D341Med (cell line): Measurements from ENCODE around the gene ENDOD1.
"Not testable (repeated sequence)": the region's sequence is repeated elsewhere in the genome, so short reads cannot be mapped to it uniquely, and the experiment has no call there.

ENCODE experiments used
- DNase-seq: peaks from one replicate; pipeline ENCODE4 v3.0.0; 2012; ENCODE audit warnings: low spot score

The ENDOD1 gene

GRCh38 chr11:95103701-95104100 is 14.1 kb downstream of the ENDOD1 start:
- no peak for DNase-seq

- DNase-seq = no peak
Observed at GRCh38 chr11:95104121-95104830, 14.6 kb downstream of the ENDOD1 start.

- no peak for DNase-seq
Observed at GRCh38 chr11:95104856-95105255, 15.2 kb downstream of the ENDOD1 start.

- no peak for DNase-seq
Observed at GRCh38 chr11:95108159-95108611, 18.5 kb downstream of the ENDOD1 start.

- no peak for DNase-seq
Observed at GRCh38 chr11:95108671-95109551, 19.3 kb downstream of the ENDOD1 start.

GRCh38 chr11:95111471-95111870 is 21.8 kb downstream of the ENDOD1 start:
- DNase-seq = not testable (repeated sequence)

GRCh38 chr11:95111923-95112540 is 22.4 kb downstream of the ENDOD1 start:
- DNase-seq = no peak

- no peak for DNase-seq
Observed at GRCh38 chr11:95115597-95115996, 26.0 kb downstream of the ENDOD1 start.

GRCh38 chr11:95119361-95120060 is 29.9 kb downstream of the ENDOD1 start:
- DNase-seq = no peak

GRCh38 chr11:95121698-95122097 is 32.1 kb downstream of the ENDOD1 start:
- peak; percentile 33 for DNase-seq

GRCh38 chr11:95123556-95123955 is 33.9 kb downstream of the ENDOD1 start:
- DNase-seq = no peak

- no peak for DNase-seq
Observed at GRCh38 chr11:95128602-95129001, 39.0 kb downstream of the ENDOD1 start.

GRCh38 chr11:95132956-95133355 is 43.3 kb downstream of the ENDOD1 start:
- no peak for DNase-seq

GRCh38 chr11:95134491-95134890 is 44.8 kb downstream of the ENDOD1 start:
- no peak for DNase-seq

- no peak for DNase-seq
Observed at GRCh38 chr11:95135155-95135554, 45.5 kb downstream of the ENDOD1 start.

GRCh38 chr11:95135880-95136279 is 46.2 kb downstream of the ENDOD1 start:
- no peak for DNase-seq

GRCh38 chr11:95136747-95137146 is 47.1 kb downstream of the ENDOD1 start:
- not testable (repeated sequence) for DNase-seq

GRCh38 chr11:95137299-95137698 is 47.7 kb downstream of the ENDOD1 start:
- no peak for DNase-seq

- DNase-seq = no peak
Observed at GRCh38 chr11:95138448-95138847, 48.8 kb downstream of the ENDOD1 start.

GRCh38 chr11:95140397-95141033 is 50.9 kb downstream of the ENDOD1 start:
- no peak for DNase-seq

GRCh38 chr11:95142431-95142830 is 52.8 kb downstream of the ENDOD1 start:
- no peak for DNase-seq
